AG04450 (cell line): ENCODE measurements around the gene GLYATL1. TPM values are rescaled to one million over a fixed set of nuclear protein-coding genes. Genes with fewer than 3 reads are reported as not detected.

Experiments
- CTCF ChIA-PET: fragments of 300-600, 350-600 bp; formaldehyde crosslinking; extraction: SDS; loops from one replicate; lab custom pipeline; 2022; ENCODE audit warnings: antibody characterized with exemption, inconsistent platforms; lab: Charles Lee
- POLR2A ChIA-PET: fragments of 350-600 bp; formaldehyde crosslinking; extraction: SDS; loops from one replicate; lab custom pipeline; 2021; ENCODE audit warnings: antibody characterized with exemption, inconsistent platforms; lab: Yijun Ruan, JAX
- DNase-seq: peaks from one replicate; pipeline ENCODE4 v3.0.0-alpha.2; 2011; ENCODE audit warnings: low read depth, low spot score
- H3K27ac ChIP-seq: one replicate; pipeline ENCODE4 v1.5.1; 2012; ENCODE audit warnings: low read depth, low read length, control low read depth
- H3K27me3 ChIP-seq: one replicate; pipeline ENCODE4 v1.6.0; 2012; ENCODE audit warnings: low read length; ENCODE audit not compliant: control insufficient read depth, insufficient read depth
- H3K4me3 ChIP-seq: 2 replicates; pipeline ENCODE4 v1.5.1; 2011; ENCODE audit warnings: mild to moderate bottlenecking, low read depth, low read length, control low read depth
- H3K9me3 ChIP-seq: 2 replicates; pipeline ENCODE4 v1.5.1; 2012; ENCODE audit warnings: low read length; ENCODE audit not compliant: control insufficient read depth, insufficient read depth
- CTCF ChIP-seq: IDR thresholded peaks from 2 replicates; pipeline ENCODE4 v1.5.1; 2011; ENCODE audit warnings: low read depth, low read length, control low read depth, inconsistent platforms
- polyA plus RNA-seq: library from polyadenylated mRNA; depleted of rRNA; stranded (reverse); fragments of >200 nt; gene quantifications from 2 replicates; pipeline ENCODE4 v1.2.3, GENCODE V29; 2011

Gene GLYATL1
- polyA plus RNA-seq, 1 experiment = 0.30 TPM

- ChIA-PET CTCF (interaction anchor here (0.7 to 4.6 kb wide), 10 partner anchors 9 to 294 kb away, joined by 3 to 18 read pairs (median 4); partner anchors contain the start of gene DTX4), POLR2A (no interaction called here)
- Histone ChIP-seq H3K27ac (no peak overlapping the region), H3K9me3 (no peaks in the 10 kb centered on the region), H3K27me3 (no peaks in the 10 kb centered on the region), H3K4me3 (no peak overlapping the region)
- no peak for TF ChIP-seq CTCF
- no peak for DNase-seq
Measured at GRCh38 chr11:58924230-58924629, 15.1 kb upstream of the GLYATL1 start.

GRCh38 chr11:58926251-58926650, 13.0 kb upstream of the GLYATL1 start:
- no peak for TF ChIP-seq CTCF
- Histone ChIP-seq H3K27me3 (no peaks in the 10 kb centered on the region), H3K4me3 (no peak overlapping the region), H3K9me3 (no peaks in the 10 kb centered on the region), H3K27ac (no peak overlapping the region)
- ChIA-PET POLR2A (interaction anchor here (0.8 to 1.0 kb wide), 2 partner anchors 20 to 215 kb away, joined by 3 read pairs; no protein-coding TSS in a partner anchor), CTCF (interaction anchor here (0.8 to 3.3 kb wide), 7 partner anchors 18 to 282 kb away, joined by 3 to 20 read pairs (median 3); no protein-coding TSS in a partner anchor)
- DNase-seq = peak; percentile 38

- Histone ChIP-seq H3K9me3 (no peaks in the 10 kb centered on the region), H3K27ac (no peak overlapping the region), H3K4me3 (no peak overlapping the region), H3K27me3 (no peaks in the 10 kb centered on the region)
- ChIA-PET POLR2A (interaction anchor here (0.8 to 1.0 kb wide), 2 partner anchors 21 to 215 kb away, joined by 3 read pairs; no protein-coding TSS in a partner anchor), CTCF (interaction anchor here (0.8 to 3.3 kb wide), 9 partner anchors 18 to 282 kb away, joined by 3 to 20 read pairs (median 7); no protein-coding TSS in a partner anchor)
- no peak for TF ChIP-seq CTCF
- DNase-seq = peak; percentile 15
Measured at GRCh38 chr11:58926695-58927094, 12.6 kb upstream of the GLYATL1 start.

GRCh38 chr11:58927393-58928106, 11.7 kb upstream of the GLYATL1 start:
- Histone ChIP-seq H3K4me3 (peak overlapping the region; percentile 13; the same call in 1 of the 2 replicates), H3K27ac (no peak overlapping the region), H3K9me3 (no peaks in the 10 kb centered on the region), H3K27me3 (no peaks in the 10 kb centered on the region)
- TF ChIP-seq CTCF = no peak
- peak; percentile 24 for DNase-seq
- ChIA-PET CTCF (interaction anchor here (1.1 to 3.3 kb wide), 5 partner anchors 22 to 231 kb away, joined by 3 to 20 read pairs (median 10); no protein-coding TSS in a partner anchor), POLR2A (interaction anchor here (1.3 kb wide), 1 partner anchor 22 kb away, joined by 4 read pairs; no protein-coding TSS in a partner anchor)

- POLR2A ChIA-PET = interaction anchor here (1.3 kb wide), 1 partner anchor 23 kb away, joined by 4 read pairs; no protein-coding TSS in a partner anchor
- TF ChIP-seq CTCF = no peak
- Histone ChIP-seq H3K4me3 (no peak overlapping the region), H3K27ac (no peak overlapping the region), H3K27me3 (no peaks in the 10 kb centered on the region), H3K9me3 (no peaks in the 10 kb centered on the region)
- DNase-seq = no peak
- CTCF ChIA-PET = interaction anchor here (1.1 to 3.3 kb wide), 5 partner anchors 22 to 230 kb away, joined by 3 to 20 read pairs (median 10); no protein-coding TSS in a partner anchor
Measured at GRCh38 chr11:58928107-58928499, 11.2 kb upstream of the GLYATL1 start.
